Stomach (tissue), 9 donors: ENCODE data around the gene LY6G6C. TPM values are rescaled to one million over a fixed set of nuclear protein-coding genes. Genes with fewer than 3 reads are reported as not detected.
A peak's percentile ranks its signal among the peaks of the same experiment; 100 is the strongest.

Source experiments
- DNase-seq, 2 donors: peaks; one replicate each; pipeline versions ENCODE4 v3.0.0 to v3.0.0-alpha.2; 2013 to 2019
- H3K27ac ChIP-seq, 5 donors: fragments of 200-600 bp in 4 of 5; sonication (generic) in 4 of 5; one replicate each; pipeline ENCODE4 v1.5.1; 2013 to 2019; ENCODE audit warnings: mild to moderate bottlenecking in 1 of 5, moderate library complexity in 1 of 5
- H3K27me3 ChIP-seq, 3 donors: fragments of 200-600 bp; sonication (generic); one replicate each; pipeline ENCODE4 v1.5.1; 2017 to 2019; ENCODE audit warnings: mixed run types in 1 of 3
- H3K36me3 ChIP-seq, 4 donors: fragments of 200-600 bp; sonication (generic); 1 replicate in 3 of 4; 2 replicates in 1 of 4; pipeline ENCODE4 v1.5.1; 2016 to 2019
- H3K4me1 ChIP-seq, 4 donors: fragments of 200-600 bp; sonication (generic); one replicate each; pipeline ENCODE4 v1.5.1; 2016 to 2019
- H3K4me3 ChIP-seq, 4 donors: fragments of 200-600 bp; sonication (generic) in 3 of 4; one replicate each; pipeline ENCODE4 v1.5.1; 2016 to 2019; ENCODE audit warnings: mild to moderate bottlenecking in 1 of 4
- H3K9me3 ChIP-seq, 4 donors: fragments of 200-600 bp; sonication (generic); one replicate each; pipeline ENCODE4 v1.5.1; 2016 to 2019
- CTCF ChIP-seq, 7 experiments: fragments of 450-650 bp in 4 of 7; fragments of 200-600 bp in 3 of 7; sonication (generic) in 3 of 7; IDR thresholded peaks; one replicate each; pipeline ENCODE4 v1.5.1; 2016 to 2019; ENCODE audit warnings: antibody characterized with exemption in 7 of 7, control low read depth in 2 of 7, mild to moderate bottlenecking in 1 of 7
- EP300 ChIP-seq: sonication (generic); formaldehyde crosslinking; IDR thresholded peaks from one replicate; pipeline ENCODE4 v1.6.1; 2017; ENCODE audit warnings: antibody characterized with exemption
- POLR2A ChIP-seq, 4 donors: fragments of 450-650 bp; IDR thresholded peaks; one replicate each; pipeline ENCODE4 v1.6.1; 2016; ENCODE audit warnings: antibody characterized with exemption in 4 of 4, control low read depth in 2 of 4, mild to moderate bottlenecking in 1 of 4, moderate library complexity in 1 of 4
- POLR2AphosphoS5 ChIP-seq, 3 donors: sonication (generic); formaldehyde crosslinking; IDR thresholded peaks; one replicate each; pipeline ENCODE4 v1.6.1; 2016; ENCODE audit warnings: antibody characterized with exemption in 3 of 3
- WGBS, 5 donors: extraction: QIAGEN DNeasy Blood & Tissue Kit in 3 of 5; methylation state at CpG; one replicate each; pipeline versions ENCODE4 v1.1.5 to v1.1.7; 2013 to 2018; 5-methylcytosine and 5-hydroxymethylcytosine counted together
- intact Hi-C: fragments of 100-400 bp; cut with DNase I; formaldehyde crosslinking; loops from one replicate; pipeline ENCODE4 v1.15.1; 2023; ENCODE audit warnings: low total_unique reads
- polyA plus RNA-seq, 3 donors: library from polyadenylated mRNA; stranded (reverse); fragments of 200-250 nt; gene quantifications; one replicate each; pipeline ENCODE4 v1.2.3, GENCODE V29; 2013
- total RNA-seq, 5 donors: library from RNA; depleted of rRNA; stranded (reverse); fragments of >200 nt; gene quantifications; one replicate each; pipeline versions ENCODE4 v1.1.0 to v1.2.3, GENCODE V29; 2014 to 2016
- donor health status: healthy with polysubstance abuse.
- donor health status: Bipolar disorder and iron deficiency.
- donor health status: healthy.

LY6G6C gene
- total and polyA plus RNA-seq, 8 donors: 0.90 TPM; not detected in 7

GRCh38 chr6:31737315-31737990 lies 15.9 kb upstream of the LY6G6C start:
- DNase-seq: peak in 1 of 2 donors; percentile 90
- no peaks in the 10 kb centered on the region for H3K9me3 ChIP-seq
- intact Hi-C loops: no loop called here
- peak overlapping the region in 2 of 4 donors; percentile 78 to 85 for H3K4me3 ChIP-seq
- H3K4me1 ChIP-seq: peaks cover 55 to 73% (median 63%) of the 10 kb centered on the region in 4 donors
- WGBS, 5 donors: 30 to 49% (median 40%) methylated on average over 7 of the region's 7 CpGs
- no peak for TF ChIP-seq POLR2AphosphoS5 (IDR thresholded peaks at IDR 0.05)
- no peak for TF ChIP-seq POLR2A (IDR thresholded peaks at IDR 0.05)
- TF ChIP-seq CTCF (IDR thresholded peaks at IDR 0.05): no peak
- TF ChIP-seq EP300: no peak
- peaks cover 15 to 21% (median 20%) of the 10 kb centered on the region in 4 donors for H3K36me3 ChIP-seq
- no peaks in the 10 kb centered on the region for H3K27me3 ChIP-seq
- H3K27ac ChIP-seq: peak overlapping the region; percentile 94 to 97 (median 95)

- DNase-seq: peak in 1 of 2 donors; percentile 45
- H3K27ac ChIP-seq: peak overlapping the region; percentile 94 to 97 (median 95)
- H3K36me3 ChIP-seq: peaks cover 21 to 27% (median 26%) of the 10 kb centered on the region in 4 donors
- H3K4me3 ChIP-seq: peak overlapping the region; percentile 67 to 85 (median 75)
- no peaks in the 10 kb centered on the region for H3K9me3 ChIP-seq
- intact Hi-C loops: no loop called here
- H3K4me1 ChIP-seq: peaks cover 55 to 80% (median 66%) of the 10 kb centered on the region in 4 donors
- WGBS, 5 donors: 20 to 34% (median 27%) methylated on average over 9 to 10 of the region's 10 CpGs
- H3K27me3 ChIP-seq: no peaks in the 10 kb centered on the region
- no peak for TF ChIP-seq CTCF (IDR thresholded peaks at IDR 0.05)
- TF ChIP-seq POLR2A (IDR thresholded peaks at IDR 0.05): no peak
- no peak for TF ChIP-seq EP300
- no peak for TF ChIP-seq POLR2AphosphoS5 (IDR thresholded peaks at IDR 0.05)
These were observed 15.3 kb upstream of the LY6G6C start for GRCh38 chr6:31736768-31737314.

DNA sequence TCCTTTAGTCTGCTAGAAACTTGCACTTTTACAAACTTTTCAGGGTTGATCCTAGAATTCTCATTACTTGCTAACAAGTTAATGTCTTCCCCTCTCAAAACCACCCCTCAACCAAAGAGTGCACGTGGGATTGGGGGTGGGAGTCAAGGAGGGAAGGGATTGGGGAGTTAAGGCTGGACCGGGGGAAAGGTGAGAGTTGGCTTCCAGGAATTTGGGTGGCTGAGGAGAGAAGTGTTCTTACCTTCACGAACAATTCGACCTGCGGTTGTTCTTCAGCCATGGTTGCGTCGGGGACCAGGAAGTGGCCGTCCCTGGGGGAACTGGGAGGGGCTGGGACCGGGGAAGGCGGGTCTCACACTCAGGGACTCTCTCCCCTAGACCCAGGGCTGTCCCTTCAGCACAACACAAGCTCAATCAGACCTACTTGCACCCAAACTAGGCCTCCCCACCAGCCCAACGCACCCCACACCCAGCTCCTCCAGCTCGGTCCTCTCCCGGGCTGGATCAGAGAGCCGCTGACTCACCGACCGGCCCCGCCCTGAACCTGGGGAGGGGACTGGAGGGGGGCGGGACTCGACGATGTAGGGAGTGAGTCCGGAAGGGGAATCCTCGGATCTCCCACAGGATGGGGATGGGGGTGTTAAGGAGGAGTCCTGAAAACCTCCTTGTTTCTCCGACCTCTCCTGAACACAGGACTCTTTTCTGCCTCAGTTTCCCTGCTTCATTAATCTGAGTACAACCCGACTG lies 14.6 kb upstream of the LY6G6C start, which contains the start of gene CLIC1:
Gene CLIC1, minus strand, starts transcription at position 510 of the 747 bp plus-strand sequence. Its CDS starts 230 bp downstream, at position 280.
- TF ChIP-seq CTCF (IDR thresholded peaks at IDR 0.05) (no peak), POLR2AphosphoS5 (IDR thresholded peaks at IDR 0.05) (peak in 2 of 3 donors; percentile 96 to 97), EP300 (no peak), POLR2A (IDR thresholded peaks at IDR 0.05) (peak in 2 of 4 donors; percentile 70 to 87)
- Histone ChIP-seq H3K4me3 (peak within 1 kb of the TSS; percentile 67 to 85 (median 75)), H3K36me3 (peaks cover 28 to 33% (median 32%) of the 10 kb centered on the region in 4 donors), H3K4me1 (peaks cover 55 to 83% (median 68%) of the 10 kb centered on the region in 4 donors), H3K27ac (peak within 1 kb of the TSS; percentile 94 to 97 (median 95)), H3K9me3 (no peaks in the 10 kb centered on the region), H3K27me3 (no peaks in the 10 kb centered on the region)
- peak; percentile 87 to 96 for DNase-seq
- intact Hi-C loops: no loop called here
- 0 to 1% (median 0%) methylated on average over 22 to 24 of the region's 24 CpGs for WGBS, 5 donors

DNA sequence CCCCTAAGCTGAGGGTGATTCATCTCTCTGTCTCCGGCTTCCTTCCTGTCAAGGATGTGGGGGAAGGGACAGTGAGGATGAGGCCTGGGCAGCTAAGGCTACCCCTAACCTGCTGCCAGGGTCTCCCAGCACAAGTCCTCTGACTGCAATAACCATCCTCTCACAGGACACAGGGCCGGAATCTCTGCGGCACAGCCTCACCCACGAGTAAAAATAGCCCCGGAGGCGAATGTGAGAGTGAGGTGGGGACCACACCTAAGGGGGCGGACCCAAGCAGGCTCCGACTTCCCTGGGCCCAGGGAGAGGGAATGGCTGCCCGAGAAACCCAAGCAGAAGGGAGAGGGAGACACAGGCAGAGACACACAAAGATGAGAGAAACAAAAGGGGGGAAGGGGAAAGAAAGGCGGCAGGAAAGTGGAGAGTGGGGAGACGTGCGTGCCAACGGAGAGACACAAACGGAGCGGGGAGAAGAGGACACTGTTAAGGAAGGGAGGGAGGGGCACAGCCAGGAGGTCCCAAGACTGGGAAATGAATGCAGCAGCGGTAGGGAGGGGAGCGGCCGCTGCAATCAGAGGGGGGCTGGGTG lies 13.4 kb upstream of the LY6G6C start:
- intact Hi-C loops: no loop called here
- DNase-seq: peak; percentile 54 to 86
- H3K4me1 ChIP-seq: peaks cover 54 to 81% (median 70%) of the 10 kb centered on the region in 4 donors

More for the DNA sequence above, 13.4 kb upstream of the LY6G6C start:
- Histone ChIP-seq H3K9me3 (no peaks in the 10 kb centered on the region), H3K36me3 (peaks cover 36 to 41% (median 40%) of the 10 kb centered on the region in 4 donors), H3K27ac (peak overlapping the region; percentile 94 to 97 (median 95)), H3K4me3 (peak overlapping the region; percentile 67 to 85 (median 75)), H3K27me3 (no peaks in the 10 kb centered on the region)
- 0% methylated on average over 17 to 18 of the region's 18 CpGs for WGBS, 5 donors
- TF ChIP-seq POLR2AphosphoS5 (IDR thresholded peaks at IDR 0.05) (peak in 2 of 3 donors; percentile 57 to 74), CTCF (IDR thresholded peaks at IDR 0.05) (no peak), EP300 (no peak)
